GM23338 (cell line): Measurements from ENCODE around the gene CPT1C. TPM values are rescaled to one million over a fixed set of nuclear protein-coding genes. Genes with fewer than 3 reads are reported as not detected.

Experiments used
- ATAC-seq: fragments of 200-7000 bp; cut with Tn5 transposase; 3 replicates; pipeline ENCODE4 v1.9.1; 2020
- DNase-seq: peaks from one replicate; pipeline ENCODE4 v3.0.0-alpha.2; 2015; ENCODE audit warnings: low spot score
- H2AFZ ChIP-seq: fragments of 200-600 bp; sonication (generic); 2 replicates; pipeline ENCODE4 v1.8.0; 2016; ENCODE audit warnings: antibody characterized with exemption, mild to moderate bottlenecking, moderate library complexity
- H3F3A ChIP-seq: fragments of 200-600 bp; sonication (generic); replicated peaks from 2 replicates; pipeline ENCODE4 v1.8.0; 2017; ENCODE audit warnings: antibody characterized with exemption, mixed run types, low read depth
- H3K27ac ChIP-seq: fragments of 200-600 bp; sonication (generic); 2 replicates; pipeline ENCODE4 v1.6.1; 2016; ENCODE audit warnings: low read depth
- H3K27me3 ChIP-seq: fragments of 200-600 bp; sonication (generic); 2 replicates; pipeline ENCODE4 v1.8.0; 2016; ENCODE audit warnings: mild to moderate bottlenecking, mixed run types, moderate library complexity; ENCODE audit not compliant: insufficient read depth
- H3K36me3 ChIP-seq: fragments of 200-600 bp; sonication (generic); 2 replicates; pipeline ENCODE4 v1.8.0; 2016; ENCODE audit warnings: mild to moderate bottlenecking; ENCODE audit not compliant: insufficient read depth
- H3K4me1 ChIP-seq: fragments of 200-600 bp; sonication (generic); 2 replicates; pipeline ENCODE4 v1.8.0; 2016; ENCODE audit warnings: mild to moderate bottlenecking, moderate library complexity; ENCODE audit not compliant: insufficient read depth
- H3K4me2 ChIP-seq: fragments of 200-600 bp; sonication (generic); 2 replicates; pipeline ENCODE4 v1.7.1; 2017; ENCODE audit warnings: mixed run types
- H3K4me3 ChIP-seq: fragments of 200-600 bp; sonication (generic); 2 replicates; pipeline ENCODE4 v1.6.1; 2016; ENCODE audit warnings: mixed run types
- H3K79me2 ChIP-seq: fragments of 200-600 bp; sonication (generic); replicated peaks from 2 replicates; pipeline ENCODE4 v1.8.0; 2017; ENCODE audit warnings: mild to moderate bottlenecking; ENCODE audit not compliant: insufficient read depth
- H3K9me2 ChIP-seq: fragments of 200-600 bp; sonication (generic); 2 replicates; pipeline ENCODE4 v1.8.0; 2017; ENCODE audit not compliant: insufficient read depth
- H4K20me1 ChIP-seq: fragments of 200-600 bp; sonication (generic); replicated peaks from 2 replicates; pipeline ENCODE4 v1.8.0; 2017; ENCODE audit warnings: mild to moderate bottlenecking; ENCODE audit not compliant: insufficient read depth
- H3K27ac Mint-ChIP-seq: 2 replicates; pipeline ENCODE4 v1.8.0; 2020; ENCODE audit warnings: inconsistent platforms, mild to moderate bottlenecking, moderate library complexity, mixed read lengths
- H3K27me3 Mint-ChIP-seq: 3 replicates; pipeline ENCODE4 v1.8.0; 2022; ENCODE audit warnings: low read depth, mild to moderate bottlenecking, moderate library complexity, mixed read lengths, inconsistent platforms; ENCODE audit not compliant: insufficient read depth, poor library complexity
- H3K36me3 Mint-ChIP-seq: 3 replicates; pipeline ENCODE4 v1.8.0; 2021; ENCODE audit warnings: low read depth, mild to moderate bottlenecking, inconsistent platforms, moderate library complexity, mixed read lengths
- H3K4me1 Mint-ChIP-seq: 3 replicates; pipeline ENCODE4 v1.8.0; 2020; ENCODE audit warnings: mild to moderate bottlenecking, inconsistent platforms, mixed read lengths
- H3K4me3 Mint-ChIP-seq: 3 replicates; pipeline ENCODE4 v1.8.0; 2021; ENCODE audit warnings: moderate library complexity, mild to moderate bottlenecking, inconsistent platforms, mixed read lengths
- H3K9me3 Mint-ChIP-seq: 3 replicates; pipeline ENCODE4 v1.8.0; 2020; ENCODE audit warnings: moderate library complexity, mild to moderate bottlenecking, inconsistent platforms, mixed read lengths
- CREB1 ChIP-seq: fragments of 250-450 bp; sonication (Bioruptor Pico); IDR thresholded peaks from 2 replicates; pipeline ENCODE4 v1.5.0; 2020; ENCODE audit warnings: low read depth, mild to moderate bottlenecking, moderate library complexity
- EZH2 ChIP-seq: fragments of 200-600 bp; sonication (generic); IDR thresholded peaks from one replicate; pipeline ENCODE4 v1.8.0; 2017; ENCODE audit warnings: antibody characterized with exemption, mild to moderate bottlenecking, low read depth; ENCODE audit not compliant: unreplicated experiment
- EZH2phosphoT487 ChIP-seq: fragments of 200-600 bp; sonication (generic); IDR thresholded peaks from one replicate; pipeline ENCODE4 v1.8.1; 2018; ENCODE audit warnings: antibody characterized with exemption; ENCODE audit not compliant: unreplicated experiment
- NANOG ChIP-seq: IDR thresholded peaks from 2 replicates; pipeline ENCODE4 v1.6.1; 2016; ENCODE audit warnings: antibody characterized with exemption, borderline replicate concordance
- POLR2AphosphoS5 ChIP-seq: IDR thresholded peaks from 2 replicates; pipeline ENCODE4 v1.6.1; 2016; ENCODE audit warnings: antibody characterized with exemption, low read depth
- STAT1 ChIP-seq: IDR thresholded peaks from one replicate; pipeline ENCODE4 v1.6.1; 2016; ENCODE audit warnings: antibody characterized with exemption; ENCODE audit not compliant: unreplicated experiment
- ZNF114 ChIP-seq: fragments of 250-450 bp; sonication (Bioruptor Pico); IDR thresholded peaks from 2 replicates; pipeline ENCODE4 v1.5.0; 2020; ENCODE audit warnings: mild to moderate bottlenecking, moderate library complexity
- ZNF331 ChIP-seq: fragments of 250-450 bp; sonication (Bioruptor Pico); IDR thresholded peaks from 2 replicates; pipeline ENCODE4 v1.5.0; 2020; ENCODE audit warnings: low read depth, mild to moderate bottlenecking, moderate library complexity
- polyA plus RNA-seq: library from polyadenylated mRNA; unstranded; fragments of >200 nt; fragmentation: Nextera tagmentation; extraction: Ambion mirVana; gene quantifications from 2 replicates; pipeline ENCODE4 v1.2.1, GENCODE V29; 2016
- total RNA-seq: library from RNA; depleted of rRNA; stranded (reverse); fragments of >200 nt; shearing (Covaris generic); gene quantifications from 2 replicates; pipeline ENCODE4 v1.2.3, GENCODE V29; 2014
- TF ChIP-seq, protein P1 (sequence below): fragments of 250-450 bp; sonication (Bioruptor Pico); IDR thresholded peaks from 2 replicates; pipeline ENCODE4 v1.5.0; 2020; ENCODE audit warnings: mild to moderate bottlenecking, moderate library complexity
- TF ChIP-seq, protein P2 (sequence below): IDR thresholded peaks from 2 replicates; pipeline ENCODE4 v1.6.1; 2016; ENCODE audit warnings: antibody characterized with exemption
- TF ChIP-seq, protein P3 (sequence below), 2 experiments: fragments of 200-600 bp in 1 of 2; sonication (generic) in 1 of 2; conservative IDR thresholded peaks; 2 replicates each; pipeline versions ENCODE4 v1.5.1 to v1.6.1; 2016 to 2017; ENCODE audit warnings: antibody characterized with exemption in 2 of 2, low read depth in 2 of 2, mild to moderate bottlenecking in 2 of 2, moderate library complexity in 1 of 2
- TF ChIP-seq, protein P4 (sequence below): IDR thresholded peaks from one replicate; pipeline ENCODE4 v1.6.1; 2018; ENCODE audit warnings: antibody characterized with exemption; ENCODE audit not compliant: unreplicated experiment

CPT1C gene
- total and polyA plus RNA-seq, 2 experiments from 2014 or later, result 63.4 to 77.3 TPM

DNA sequence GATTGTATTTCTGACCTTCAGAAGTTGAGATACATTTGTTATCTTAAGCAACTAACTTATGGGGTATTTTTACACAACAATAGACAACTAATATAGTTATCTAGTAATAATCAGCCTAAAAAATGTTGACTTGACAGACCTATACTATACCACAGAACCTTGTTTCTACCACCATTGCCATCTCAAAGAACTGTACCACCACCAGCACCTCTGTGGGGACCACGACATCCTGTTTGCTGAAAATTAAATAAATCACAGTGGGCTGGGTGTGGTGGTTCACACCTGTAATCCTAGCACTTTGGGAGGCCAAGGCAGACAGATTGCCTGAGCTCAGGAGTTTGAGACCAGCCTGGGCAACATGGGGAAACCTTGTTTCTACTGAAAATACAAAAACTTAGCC, 48.2 kb downstream of the CPT1C start (continued):
- TF ChIP-seq, protein P1, sequence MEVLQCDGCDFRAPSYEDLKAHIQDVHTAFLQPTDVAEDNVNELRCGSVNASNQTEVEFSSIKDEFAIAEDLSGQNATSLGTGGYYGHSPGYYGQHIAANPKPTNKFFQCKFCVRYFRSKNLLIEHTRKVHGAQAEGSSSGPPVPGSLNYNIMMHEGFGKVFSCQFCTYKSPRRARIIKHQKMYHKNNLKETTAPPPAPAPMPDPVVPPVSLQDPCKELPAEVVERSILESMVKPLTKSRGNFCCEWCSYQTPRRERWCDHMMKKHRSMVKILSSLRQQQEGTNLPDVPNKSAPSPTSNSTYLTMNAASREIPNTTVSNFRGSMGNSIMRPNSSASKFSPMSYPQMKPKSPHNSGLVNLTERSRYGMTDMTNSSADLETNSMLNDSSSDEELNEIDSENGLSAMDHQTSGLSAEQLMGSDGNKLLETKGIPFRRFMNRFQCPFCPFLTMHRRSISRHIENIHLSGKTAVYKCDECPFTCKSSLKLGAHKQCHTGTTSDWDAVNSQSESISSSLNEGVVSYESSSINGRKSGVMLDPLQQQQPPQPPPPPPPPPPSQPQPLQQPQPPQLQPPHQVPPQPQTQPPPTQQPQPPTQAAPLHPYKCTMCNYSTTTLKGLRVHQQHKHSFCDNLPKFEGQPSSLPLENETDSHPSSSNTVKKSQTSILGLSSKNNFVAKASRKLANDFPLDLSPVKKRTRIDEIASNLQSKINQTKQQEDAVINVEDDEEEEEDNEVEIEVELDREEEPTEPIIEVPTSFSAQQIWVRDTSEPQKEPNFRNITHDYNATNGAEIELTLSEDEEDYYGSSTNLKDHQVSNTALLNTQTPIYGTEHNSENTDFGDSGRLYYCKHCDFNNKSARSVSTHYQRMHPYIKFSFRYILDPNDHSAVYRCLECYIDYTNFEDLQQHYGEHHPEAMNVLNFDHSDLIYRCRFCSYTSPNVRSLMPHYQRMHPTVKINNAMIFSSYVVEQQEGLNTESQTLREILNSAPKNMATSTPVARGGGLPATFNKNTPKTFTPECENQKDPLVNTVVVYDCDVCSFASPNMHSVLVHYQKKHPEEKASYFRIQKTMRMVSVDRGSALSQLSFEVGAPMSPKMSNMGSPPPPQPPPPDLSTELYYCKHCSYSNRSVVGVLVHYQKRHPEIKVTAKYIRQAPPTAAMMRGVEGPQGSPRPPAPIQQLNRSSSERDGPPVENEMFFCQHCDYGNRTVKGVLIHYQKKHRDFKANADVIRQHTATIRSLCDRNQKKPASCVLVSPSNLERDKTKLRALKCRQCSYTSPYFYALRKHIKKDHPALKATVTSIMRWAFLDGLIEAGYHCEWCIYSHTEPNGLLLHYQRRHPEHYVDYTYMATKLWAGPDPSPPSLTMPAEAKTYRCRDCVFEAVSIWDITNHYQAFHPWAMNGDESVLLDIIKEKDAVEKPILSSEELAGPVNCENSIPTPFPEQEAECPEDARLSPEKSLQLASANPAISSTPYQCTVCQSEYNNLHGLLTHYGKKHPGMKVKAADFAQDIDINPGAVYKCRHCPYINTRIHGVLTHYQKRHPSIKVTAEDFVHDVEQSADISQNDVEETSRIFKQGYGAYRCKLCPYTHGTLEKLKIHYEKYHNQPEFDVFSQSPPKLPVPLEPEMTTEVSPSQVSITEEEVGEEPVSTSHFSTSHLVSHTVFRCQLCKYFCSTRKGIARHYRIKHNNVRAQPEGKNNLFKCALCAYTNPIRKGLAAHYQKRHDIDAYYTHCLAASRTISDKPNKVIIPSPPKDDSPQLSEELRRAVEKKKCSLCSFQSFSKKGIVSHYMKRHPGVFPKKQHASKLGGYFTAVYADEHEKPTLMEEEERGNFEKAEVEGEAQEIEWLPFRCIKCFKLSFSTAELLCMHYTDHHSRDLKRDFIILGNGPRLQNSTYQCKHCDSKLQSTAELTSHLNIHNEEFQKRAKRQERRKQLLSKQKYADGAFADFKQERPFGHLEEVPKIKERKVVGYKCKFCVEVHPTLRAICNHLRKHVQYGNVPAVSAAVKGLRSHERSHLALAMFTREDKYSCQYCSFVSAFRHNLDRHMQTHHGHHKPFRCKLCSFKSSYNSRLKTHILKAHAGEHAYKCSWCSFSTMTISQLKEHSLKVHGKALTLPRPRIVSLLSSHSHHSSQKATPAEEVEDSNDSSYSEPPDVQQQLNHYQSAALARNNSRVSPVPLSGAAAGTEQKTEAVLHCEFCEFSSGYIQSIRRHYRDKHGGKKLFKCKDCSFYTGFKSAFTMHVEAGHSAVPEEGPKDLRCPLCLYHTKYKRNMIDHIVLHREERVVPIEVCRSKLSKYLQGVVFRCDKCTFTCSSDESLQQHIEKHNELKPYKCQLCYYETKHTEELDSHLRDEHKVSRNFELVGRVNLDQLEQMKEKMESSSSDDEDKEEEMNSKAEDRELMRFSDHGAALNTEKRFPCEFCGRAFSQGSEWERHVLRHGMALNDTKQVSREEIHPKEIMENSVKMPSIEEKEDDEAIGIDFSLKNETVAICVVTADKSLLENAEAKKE, result no peak
- no peak for TF ChIP-seq CREB1 (CRISPR knock-in tag)
- TF ChIP-seq, protein P2, sequence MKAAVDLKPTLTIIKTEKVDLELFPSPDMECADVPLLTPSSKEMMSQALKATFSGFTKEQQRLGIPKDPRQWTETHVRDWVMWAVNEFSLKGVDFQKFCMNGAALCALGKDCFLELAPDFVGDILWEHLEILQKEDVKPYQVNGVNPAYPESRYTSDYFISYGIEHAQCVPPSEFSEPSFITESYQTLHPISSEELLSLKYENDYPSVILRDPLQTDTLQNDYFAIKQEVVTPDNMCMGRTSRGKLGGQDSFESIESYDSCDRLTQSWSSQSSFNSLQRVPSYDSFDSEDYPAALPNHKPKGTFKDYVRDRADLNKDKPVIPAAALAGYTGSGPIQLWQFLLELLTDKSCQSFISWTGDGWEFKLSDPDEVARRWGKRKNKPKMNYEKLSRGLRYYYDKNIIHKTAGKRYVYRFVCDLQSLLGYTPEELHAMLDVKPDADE, result no peak
- no peak for TF ChIP-seq POLR2AphosphoS5
- TF ChIP-seq STAT1, result no peak
- TF ChIP-seq EZH2, result no peak
- TF ChIP-seq ZNF331 (CRISPR knock-in tag), result no peak

DNA sequence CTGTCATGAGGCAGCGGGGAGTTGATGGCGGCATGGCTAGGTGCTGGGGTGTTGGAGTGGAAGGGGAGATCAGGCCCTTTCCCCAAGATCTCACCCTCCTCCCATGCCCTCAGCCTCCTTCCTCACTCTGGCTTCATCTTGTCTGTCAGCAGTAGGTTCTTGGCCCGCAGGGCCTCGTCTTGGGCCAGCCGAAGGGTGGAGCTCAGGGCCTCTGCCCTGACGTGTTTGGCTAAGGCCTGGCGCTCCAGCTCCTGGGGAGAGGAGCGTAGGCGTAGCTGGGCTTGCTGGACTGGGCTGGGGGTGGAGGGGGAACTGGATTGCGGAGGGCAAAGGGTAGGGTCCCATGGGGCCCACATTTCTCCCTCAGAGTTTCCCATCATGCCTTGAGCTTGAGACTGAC, 49.0 kb downstream of the CPT1C start:
- Mint-ChIP-seq H3K9me3 (peaks cover 3% of the 10 kb centered on the region), H3K4me3 (no peak overlapping the region), H3K36me3 (no peaks in the 10 kb centered on the region), H3K27me3 (peaks cover 8% of the 10 kb centered on the region), H3K27ac (no peak overlapping the region), H3K4me1 (no peaks in the 10 kb centered on the region)
- H3K79me2 ChIP-seq, result no peaks in the 10 kb centered on the region
- no peaks in the 10 kb centered on the region for H3K36me3 ChIP-seq
- no peak overlapping the region for H2AFZ ChIP-seq
- TF ChIP-seq NANOG (no peak), ZNF114 (CRISPR knock-in tag) (no peak), EZH2phosphoT487 (no peak), POLR2AphosphoS5 (no peak), STAT1 (no peak)
- TF ChIP-seq, protein P3, sequence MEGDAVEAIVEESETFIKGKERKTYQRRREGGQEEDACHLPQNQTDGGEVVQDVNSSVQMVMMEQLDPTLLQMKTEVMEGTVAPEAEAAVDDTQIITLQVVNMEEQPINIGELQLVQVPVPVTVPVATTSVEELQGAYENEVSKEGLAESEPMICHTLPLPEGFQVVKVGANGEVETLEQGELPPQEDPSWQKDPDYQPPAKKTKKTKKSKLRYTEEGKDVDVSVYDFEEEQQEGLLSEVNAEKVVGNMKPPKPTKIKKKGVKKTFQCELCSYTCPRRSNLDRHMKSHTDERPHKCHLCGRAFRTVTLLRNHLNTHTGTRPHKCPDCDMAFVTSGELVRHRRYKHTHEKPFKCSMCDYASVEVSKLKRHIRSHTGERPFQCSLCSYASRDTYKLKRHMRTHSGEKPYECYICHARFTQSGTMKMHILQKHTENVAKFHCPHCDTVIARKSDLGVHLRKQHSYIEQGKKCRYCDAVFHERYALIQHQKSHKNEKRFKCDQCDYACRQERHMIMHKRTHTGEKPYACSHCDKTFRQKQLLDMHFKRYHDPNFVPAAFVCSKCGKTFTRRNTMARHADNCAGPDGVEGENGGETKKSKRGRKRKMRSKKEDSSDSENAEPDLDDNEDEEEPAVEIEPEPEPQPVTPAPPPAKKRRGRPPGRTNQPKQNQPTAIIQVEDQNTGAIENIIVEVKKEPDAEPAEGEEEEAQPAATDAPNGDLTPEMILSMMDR (conservative IDR thresholded peaks at IDR 0.05; ENCODE audit: low read depth in 2 of 2), result no peak
- TF ChIP-seq, protein P4, sequence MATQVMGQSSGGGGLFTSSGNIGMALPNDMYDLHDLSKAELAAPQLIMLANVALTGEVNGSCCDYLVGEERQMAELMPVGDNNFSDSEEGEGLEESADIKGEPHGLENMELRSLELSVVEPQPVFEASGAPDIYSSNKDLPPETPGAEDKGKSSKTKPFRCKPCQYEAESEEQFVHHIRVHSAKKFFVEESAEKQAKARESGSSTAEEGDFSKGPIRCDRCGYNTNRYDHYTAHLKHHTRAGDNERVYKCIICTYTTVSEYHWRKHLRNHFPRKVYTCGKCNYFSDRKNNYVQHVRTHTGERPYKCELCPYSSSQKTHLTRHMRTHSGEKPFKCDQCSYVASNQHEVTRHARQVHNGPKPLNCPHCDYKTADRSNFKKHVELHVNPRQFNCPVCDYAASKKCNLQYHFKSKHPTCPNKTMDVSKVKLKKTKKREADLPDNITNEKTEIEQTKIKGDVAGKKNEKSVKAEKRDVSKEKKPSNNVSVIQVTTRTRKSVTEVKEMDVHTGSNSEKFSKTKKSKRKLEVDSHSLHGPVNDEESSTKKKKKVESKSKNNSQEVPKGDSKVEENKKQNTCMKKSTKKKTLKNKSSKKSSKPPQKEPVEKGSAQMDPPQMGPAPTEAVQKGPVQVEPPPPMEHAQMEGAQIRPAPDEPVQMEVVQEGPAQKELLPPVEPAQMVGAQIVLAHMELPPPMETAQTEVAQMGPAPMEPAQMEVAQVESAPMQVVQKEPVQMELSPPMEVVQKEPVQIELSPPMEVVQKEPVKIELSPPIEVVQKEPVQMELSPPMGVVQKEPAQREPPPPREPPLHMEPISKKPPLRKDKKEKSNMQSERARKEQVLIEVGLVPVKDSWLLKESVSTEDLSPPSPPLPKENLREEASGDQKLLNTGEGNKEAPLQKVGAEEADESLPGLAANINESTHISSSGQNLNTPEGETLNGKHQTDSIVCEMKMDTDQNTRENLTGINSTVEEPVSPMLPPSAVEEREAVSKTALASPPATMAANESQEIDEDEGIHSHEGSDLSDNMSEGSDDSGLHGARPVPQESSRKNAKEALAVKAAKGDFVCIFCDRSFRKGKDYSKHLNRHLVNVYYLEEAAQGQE, result no peak
- no peaks in the 10 kb centered on the region for H3K27me3 ChIP-seq
- H3K4me1 ChIP-seq, result no peaks in the 10 kb centered on the region
- no peak overlapping the region for H3K4me3 ChIP-seq
- H3K4me2 ChIP-seq, result no peak overlapping the region
- H3K9me2 ChIP-seq, result no peaks in the 10 kb centered on the region
- H3K27ac ChIP-seq, result no peak overlapping the region
- H4K20me1 ChIP-seq, result no peaks in the 10 kb centered on the region
- H3F3A ChIP-seq, result no peaks in the 10 kb centered on the region
- DNase-seq (no peak), ATAC-seq (no peak)
